GM18498 (cell line): ENCODE results near the gene ADAMTSL1.

ENCODE experiments used
- ATAC-seq: cut with Tn5 transposase; IDR thresholded peaks from one replicate; pipeline ENCODE4 v1.9.1; 2021; ENCODE audit warnings: mild to moderate bottlenecking, moderate library complexity; ENCODE audit not compliant: unreplicated experiment

The ADAMTSL1 gene

DNA sequence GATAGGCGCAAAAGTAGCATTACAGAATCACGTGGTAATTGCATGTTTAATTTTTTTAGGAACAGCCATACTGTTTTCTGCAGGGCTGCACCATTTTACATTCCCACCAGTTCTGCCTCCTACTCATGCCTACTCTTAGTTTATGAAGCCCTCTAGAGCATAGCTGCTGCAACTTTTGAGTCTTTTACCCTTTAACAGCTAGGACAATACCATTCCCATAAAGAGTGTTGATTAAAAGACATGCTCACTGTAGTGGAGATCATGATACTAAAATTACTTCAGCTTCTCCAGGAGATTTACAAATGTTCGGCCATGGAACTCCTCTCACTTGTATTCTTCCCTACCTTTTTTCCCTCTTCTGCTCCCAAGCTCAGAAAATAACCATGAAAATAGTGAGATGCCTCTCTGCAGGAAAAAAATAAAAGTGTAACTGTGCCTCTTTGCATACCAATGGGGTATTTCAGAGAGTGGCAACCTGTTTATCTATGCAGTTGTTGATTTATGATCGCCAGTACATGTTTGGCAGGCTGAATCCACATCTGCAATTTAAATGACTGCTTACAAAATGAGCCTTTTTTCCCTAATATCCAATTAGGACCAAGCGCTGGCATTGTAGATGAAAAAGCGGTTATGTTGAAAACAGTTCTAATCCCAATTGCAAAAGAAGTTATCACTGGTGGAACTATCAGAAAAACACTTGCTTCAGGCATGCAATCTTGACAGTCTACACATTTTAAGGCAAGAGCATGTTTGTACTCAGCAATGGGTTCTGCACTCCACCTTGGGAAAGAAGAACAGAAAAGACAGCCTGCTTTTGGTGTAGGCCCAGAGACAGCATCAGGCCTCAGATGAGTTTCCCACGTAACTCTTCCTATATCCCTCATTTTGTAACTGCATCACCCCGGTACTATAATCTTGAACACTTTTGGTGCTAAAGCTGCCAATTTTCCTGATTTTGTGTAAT lies 131.1 kb downstream of the ADAMTSL1 start:
- no peak for ATAC-seq

DNA sequence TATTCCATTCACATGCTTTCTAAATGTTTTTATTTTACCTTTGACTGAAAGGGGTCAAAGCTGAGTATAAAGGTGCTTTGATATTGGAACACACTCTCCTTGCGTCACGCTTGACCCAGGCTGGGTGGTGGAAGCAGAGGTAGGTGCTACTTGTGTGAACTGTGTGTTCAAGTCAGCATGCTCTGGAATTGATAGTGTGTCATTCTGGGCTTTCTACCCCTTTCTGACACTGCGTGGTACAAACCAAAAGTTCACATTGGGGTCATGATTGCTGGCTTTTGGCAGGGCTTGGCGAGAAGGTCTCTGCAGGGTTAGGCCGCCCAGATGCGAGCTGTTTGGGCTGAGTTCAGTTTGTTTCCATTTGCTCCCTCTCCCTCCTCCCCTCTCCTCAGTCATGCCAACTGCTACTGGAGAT lies 131.8 kb downstream of the ADAMTSL1 start:
- no peak for ATAC-seq

DNA sequence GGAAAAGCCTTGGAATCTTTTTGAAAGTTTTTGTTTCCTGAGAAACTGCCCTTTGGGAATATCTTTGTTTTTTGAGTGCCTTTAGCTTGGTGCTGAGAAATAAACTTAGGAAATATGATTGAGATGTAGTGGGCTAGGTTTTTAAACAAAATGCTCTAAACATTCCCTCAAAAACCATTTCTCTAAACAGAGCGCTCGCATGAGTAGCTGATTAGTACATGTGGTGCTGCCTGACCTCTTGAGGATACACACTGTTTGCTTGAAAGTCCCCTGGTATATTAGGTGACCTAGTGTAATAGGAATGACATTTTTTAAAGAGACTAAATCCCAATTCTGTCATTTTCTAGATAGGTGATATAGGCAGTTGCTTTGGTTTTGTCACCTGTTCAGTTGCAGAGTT lies 132.3 kb downstream of the ADAMTSL1 start:
- ATAC-seq: no peak

DNA sequence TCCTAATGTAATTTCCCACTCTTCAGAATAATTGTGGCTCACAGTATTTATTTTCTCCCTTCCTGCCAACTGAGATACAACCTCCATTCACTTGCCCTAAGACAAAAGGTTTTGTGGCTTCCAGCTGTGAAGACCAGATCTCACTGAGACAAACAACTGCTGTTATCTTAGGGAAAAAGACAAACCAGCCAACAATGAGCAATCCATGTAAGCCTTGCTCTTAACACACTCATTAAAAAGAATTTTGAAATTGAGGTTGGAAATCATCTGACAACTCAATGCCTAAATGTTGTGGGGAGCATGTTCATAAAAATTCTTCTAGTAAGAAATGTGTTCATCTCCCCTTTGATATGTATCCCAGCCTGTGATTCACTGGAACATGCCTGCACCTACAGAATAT lies 132.9 kb downstream of the ADAMTSL1 start:
- no peak for ATAC-seq

DNA sequence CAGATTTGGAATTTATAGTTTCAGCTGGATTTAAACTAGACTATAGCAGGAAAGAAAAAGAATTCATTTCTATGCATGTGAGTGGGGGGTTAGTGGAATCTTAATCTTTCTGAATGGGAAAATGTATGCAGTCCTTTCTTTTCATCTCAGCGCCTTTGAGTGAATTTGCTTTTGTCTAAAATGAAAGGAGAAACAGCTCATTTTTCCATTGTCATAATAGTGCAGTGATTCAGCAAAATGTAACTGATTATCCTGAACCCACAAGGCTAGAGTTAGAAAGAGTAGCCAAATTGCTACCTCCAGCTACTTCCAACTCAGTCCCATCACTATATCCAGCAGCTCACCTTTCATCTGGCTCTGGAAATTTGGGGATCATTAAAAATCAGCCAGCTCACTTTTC lies 134.4 kb downstream of the ADAMTSL1 start:
- no peak for ATAC-seq

DNA sequence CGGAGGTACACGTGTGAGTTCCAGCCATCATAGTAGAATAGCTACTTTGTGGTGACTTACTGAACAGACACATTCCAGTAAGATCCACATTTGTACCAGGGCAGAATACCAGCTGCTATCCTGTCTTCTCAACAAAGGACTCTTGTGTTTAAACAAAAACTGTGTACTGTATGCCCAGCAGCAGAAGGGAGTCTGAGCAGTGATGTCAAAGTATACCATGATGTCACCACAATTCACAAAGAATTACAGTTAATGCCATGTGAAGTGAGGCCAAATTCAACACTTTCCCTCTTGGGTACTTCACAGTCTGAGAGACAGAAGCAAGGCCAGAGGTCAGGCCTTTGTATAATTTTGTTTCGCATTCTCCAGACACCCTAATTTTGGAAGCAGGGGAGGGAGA lies 137.0 kb downstream of the ADAMTSL1 start:
- ATAC-seq: no peak

DNA sequence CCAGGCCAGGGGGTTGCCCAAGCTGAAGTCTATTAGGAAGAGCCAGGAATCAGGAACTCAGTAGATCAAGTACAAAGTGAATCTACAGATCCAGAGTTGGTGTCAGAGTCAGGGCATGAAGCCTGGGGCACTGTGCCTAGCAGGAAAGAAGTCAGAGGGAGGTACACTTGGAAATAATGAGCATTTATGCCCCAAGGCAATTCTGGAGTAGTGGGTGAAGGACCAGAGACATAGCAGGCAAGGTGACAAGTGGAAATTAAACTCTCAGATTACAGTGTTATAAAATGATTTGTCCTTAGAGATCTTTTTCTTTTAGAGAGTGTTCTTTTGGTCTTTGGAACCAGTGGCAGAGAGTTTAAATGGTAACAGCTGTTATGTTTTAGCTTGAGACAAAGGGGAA lies 138.0 kb downstream of the ADAMTSL1 start:
- ATAC-seq: no peak

DNA sequence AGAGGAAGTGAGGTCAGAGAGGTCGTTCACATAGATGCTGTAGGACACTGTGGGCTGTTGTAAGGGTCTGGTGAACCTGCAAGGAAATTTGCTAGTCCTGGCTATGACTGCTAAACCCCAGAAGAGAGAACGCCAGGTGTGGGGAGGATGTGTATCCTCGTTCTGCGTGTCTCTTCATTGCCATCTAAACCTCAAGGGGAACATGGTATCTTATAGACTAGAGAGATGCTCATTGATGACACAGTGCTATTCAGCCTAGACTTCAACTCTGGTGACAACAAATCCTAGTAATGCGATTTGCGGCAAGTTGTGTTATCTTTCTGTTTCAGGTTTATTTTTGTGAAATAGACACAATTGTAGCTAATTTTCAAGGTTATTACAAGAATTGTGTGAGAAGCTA lies 140.2 kb downstream of the ADAMTSL1 start:
- ATAC-seq: no peak

DNA sequence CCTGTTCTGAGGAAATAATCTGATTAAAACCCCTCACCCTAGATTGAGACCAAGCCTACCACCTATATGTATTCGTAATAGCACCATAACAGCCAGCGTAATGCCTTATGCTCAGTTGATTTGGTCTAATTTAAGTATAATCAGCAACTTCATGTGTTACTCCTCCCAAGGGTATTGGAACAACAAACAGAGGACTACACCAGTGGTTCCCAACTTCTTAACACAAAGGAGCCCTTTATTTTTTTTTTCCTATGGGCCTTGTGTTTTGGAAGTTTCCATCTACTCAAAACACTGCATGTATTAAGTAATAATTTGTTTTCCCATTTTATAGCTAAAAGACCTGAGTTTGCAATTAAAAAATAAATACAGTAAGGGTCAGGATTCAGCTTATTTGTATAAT lies 140.7 kb downstream of the ADAMTSL1 start:
- ATAC-seq: no peak

DNA sequence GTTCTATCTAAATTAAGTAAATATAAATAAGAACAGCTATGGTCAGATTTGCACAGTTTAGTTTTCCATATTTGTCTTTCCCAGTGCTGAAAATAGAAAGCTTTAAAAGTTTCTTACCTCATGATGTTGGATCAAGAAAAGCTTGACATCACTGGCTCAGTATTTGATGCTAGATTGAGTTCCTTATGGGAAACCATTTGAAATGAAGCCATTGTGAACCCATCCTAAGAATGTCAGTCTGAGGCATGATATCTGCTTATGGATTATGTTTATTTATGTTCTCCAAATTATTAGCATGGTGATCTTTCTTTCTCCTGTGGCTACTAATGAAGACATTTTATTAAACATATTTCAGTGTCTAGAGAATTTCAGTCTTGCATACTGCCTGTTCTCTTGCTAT lies 143.0 kb downstream of the ADAMTSL1 start:
- ATAC-seq: no peak

DNA sequence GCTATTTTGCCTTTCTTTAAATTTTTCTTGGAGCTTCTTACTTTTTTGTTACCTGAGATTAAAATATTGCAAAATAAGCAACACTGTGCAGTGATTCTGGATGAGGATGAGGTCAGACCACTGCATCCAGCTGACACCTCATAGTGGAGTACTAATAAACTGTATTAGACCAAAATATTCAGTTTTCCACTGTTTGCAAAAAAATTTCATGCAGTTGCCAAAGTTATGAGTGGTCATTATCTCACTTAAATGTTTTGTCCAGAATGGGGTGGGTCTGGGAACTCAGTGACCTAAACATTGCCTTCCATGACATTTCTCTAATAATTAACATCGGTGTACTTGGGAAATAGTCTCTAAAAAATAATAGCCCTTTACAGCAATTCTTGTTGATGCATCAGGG lies 143.8 kb downstream of the ADAMTSL1 start:
- no peak for ATAC-seq

DNA sequence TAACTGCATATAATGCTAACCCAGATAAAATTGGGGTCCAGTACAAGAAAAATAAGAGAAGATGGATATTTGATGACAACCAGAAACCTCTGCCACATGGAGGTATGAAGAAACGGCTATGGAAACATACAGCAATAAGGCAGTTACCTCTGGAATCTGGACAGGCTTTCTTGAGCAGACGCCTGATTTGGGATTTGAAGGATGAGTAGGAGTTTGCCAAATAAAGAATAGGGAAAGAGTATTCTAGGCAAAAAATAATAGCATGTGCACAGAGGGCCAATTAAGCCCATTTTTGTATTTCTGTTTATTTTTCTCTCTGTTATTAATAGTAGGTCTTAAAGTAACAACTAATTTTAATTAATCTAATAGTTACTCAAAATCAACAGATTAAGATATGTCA lies 144.9 kb downstream of the ADAMTSL1 start:
- ATAC-seq: no peak

DNA sequence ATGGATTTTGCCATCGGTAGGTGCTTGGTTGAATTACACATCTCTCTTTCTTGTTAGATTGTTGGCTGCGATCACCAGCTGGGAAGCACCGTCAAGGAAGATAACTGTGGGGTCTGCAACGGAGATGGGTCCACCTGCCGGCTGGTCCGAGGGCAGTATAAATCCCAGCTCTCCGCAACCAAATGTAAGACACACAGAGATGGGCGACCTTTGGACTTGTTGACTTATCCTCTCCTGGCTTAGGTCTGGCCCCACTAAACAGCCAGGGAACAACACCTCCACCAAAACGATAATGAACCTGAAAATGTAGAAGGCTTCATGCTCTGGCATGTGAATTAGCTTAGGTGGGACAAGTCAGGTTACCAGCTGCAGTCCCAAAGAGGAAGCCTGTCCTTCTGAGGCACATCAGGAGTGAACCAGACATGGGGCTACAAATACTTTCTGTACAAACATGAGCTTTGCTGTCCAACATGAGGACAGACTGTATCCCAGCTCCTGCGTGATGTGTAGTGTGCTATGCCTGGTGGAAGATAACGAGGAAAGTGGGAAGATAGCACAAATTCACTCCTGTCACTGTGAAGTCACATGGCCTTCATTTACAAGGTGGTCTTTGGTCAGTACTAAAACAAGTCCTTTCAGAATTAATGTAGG lies 148.4 kb downstream of the ADAMTSL1 start:
- ATAC-seq: no peak

DNA sequence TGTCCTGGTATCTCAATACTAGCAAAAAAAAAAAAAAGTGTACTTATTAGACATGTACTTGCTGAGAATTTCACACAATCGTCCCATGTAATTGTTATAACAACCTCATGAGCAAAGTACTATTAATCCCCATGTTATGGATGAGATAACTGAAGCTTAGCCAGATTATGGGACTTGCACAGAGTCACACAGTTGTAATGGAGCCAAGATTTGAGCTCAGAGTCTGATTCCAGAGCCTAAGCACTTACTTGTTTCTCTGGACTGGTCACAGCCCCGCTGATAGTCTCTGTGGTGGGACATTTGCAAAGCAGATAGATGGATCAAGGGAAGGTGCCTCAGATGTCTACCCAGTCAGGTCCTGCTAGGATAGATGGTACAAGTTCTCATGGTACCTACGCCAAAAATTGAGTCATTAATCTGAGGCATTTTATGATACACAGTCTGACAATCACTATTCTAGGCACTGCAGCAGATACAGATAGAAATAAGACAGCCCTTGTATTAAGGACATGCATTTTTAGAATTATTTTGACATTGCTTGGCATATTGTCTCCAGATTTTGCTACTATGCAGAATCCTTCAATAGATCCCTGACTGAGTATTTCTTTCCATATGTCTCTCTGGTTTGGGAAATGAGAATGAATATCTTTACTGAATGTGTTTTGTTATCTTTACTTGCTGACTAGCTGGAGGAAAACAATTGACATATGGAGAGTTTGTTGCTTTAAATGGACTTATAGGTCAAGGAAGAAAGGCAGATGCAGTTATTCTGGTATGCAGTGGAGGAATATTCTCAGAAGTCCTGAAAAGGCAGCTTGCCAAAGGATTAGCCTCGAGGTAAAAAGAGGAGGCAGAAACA lies 149.5 kb downstream of the ADAMTSL1 start:
- ATAC-seq: no peak

DNA sequence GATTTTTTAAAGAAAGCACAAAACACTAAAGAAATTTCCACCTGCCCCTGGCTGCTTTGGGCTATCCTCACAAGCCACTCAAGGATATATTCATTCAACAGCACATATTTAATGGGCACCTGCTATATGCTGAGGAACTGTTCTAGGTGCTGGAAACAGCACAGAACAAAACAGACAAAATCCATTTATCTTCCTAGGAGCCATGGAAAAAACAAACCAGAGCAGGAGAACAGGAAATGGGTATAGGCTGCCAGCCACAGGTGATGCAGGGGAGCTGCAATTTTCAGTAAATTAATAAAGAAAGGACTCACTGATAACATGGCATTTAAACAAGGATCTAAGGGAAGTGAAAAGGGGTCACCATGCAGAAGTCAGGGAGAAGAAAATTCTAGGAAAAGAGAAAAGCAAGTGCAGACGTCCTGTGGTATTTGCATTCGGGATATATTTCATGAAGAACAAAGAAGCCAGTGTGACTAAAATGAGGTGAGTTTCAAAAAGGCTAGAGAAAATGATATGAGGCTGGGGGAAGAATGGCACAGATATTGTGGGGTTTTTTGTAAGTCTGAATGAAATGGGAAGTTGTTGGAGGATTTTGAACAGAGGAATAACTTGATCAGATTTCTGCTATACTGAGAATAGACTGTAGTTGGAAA lies 152.2 kb downstream of the ADAMTSL1 start:
- ATAC-seq: no peak

DNA sequence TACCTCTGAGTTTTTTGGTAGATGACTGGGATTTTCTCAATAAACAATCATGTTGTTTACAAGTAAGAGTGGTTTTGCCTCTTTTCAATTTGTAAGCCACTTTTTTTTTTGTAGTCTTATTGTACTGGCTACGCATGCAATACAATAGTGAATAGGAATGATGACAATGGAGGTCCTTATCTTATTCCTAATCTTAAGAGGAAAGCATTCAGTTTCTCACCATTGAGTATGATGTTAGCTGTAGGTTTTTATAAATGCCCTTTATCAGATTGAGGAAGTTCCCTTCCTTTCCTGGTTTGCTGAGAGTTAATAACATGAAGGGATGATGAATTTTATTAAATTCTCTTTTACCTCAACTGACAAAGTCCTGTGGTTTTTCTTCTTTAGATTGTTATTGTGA lies 155.2 kb downstream of the ADAMTSL1 start:
- ATAC-seq: no peak

DNA sequence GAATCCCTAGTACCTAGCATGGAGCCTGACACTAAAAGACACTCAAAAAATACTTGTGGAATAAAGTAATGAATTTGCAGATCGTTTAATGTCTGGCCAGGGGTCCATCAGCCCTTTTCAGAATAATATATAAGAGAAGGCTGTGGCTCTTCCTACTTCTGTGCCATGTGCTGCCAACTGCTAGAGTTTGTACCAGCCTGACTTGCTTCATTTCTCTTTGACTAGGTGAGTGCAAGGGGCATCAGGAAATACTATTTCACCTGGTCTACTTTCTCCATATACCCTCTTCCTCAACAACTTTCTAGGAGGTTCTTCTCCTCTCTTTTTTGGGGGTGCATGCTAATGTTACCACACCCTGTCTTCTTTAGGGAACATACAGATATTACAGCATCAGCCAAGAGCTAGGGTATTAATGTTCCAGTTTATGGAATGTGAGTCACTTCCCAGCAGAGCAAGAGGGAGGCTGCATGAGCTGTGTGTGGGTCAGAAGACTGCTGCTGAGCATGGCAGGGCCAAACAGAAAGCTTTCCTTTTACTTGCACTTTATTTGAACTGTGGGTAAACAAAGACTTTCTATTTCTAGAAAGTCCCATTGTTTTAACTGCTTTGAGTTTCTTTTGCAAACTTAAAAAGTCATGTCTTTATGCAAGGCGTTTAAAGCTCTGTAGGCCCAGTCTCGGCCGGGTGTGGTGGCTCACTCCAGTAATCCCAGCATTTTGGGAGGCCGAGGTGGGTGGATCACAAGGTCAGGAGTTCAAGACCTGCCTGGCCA lies 158.9 kb downstream of the ADAMTSL1 start:
- no peak for ATAC-seq

DNA sequence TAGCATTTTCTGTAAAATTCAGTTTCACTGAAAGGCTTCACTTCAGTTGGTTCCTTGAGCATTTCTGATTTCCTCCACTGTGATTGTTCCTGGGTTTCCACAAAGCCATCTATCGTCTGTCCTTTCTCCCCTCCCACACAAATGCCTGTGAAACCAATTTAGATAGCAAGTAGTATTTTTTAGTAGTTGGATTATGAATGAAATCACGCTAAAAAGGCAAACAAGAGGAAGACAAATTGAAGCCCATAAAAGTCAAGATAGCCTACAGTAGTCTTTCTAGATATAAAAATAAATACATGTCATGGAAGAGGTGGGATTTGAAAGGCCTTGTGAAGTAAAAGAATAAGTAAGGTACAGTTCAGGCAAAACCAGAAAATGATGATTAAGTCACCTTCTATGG lies 162.8 kb downstream of the ADAMTSL1 start:
- no peak for ATAC-seq

DNA sequence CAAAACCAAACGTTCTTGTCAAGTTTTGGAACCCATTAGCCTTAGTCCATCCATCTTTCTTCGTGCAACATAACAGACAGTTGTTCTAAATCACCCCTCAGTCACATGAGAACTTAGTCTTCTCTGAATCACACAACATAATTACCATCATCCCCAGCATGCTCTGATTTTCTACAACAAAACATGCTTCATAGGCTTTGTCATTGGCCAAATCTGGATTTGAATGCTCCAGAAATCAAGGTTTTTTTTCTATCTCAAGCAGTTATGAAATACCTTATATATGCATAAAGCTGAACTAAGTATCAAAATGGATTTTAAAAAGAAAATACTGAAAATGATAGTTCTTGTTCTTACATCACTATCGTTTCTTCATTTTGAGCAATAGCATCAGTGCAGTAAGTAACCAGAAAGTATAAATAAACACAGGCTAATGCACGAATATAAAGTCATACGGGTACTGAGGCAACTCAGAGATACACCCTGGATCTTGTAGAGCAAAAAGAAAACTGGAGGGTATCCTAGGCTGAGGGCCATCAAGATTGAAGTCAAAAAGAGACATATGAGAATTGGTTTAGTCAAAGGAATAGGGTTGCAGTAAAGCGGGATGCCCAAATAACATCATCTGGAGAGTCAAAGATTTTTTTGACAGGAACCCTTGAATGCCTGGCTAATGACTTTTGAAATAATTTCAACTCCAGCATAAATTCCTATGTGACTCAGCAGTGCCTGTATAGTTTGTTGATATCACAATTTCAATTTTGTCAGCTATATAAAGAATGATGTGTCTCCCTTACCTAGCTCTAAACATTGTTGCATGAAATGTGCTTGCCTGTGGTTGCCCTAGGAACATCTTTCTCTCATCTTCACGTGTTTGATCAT lies 164.7 kb downstream of the ADAMTSL1 start:
- ATAC-seq: no peak
